Endothelial cell of hepatic sinusoid (primary cell): ENCODE results near the gene XIRP1.

ENCODE experiments used
- in situ Hi-C: cut with HindIII; loops from 2 replicates; pipeline ENCODE4 v1.10.0; 2017; ENCODE audit warnings: low sequenced_read_pairs

The XIRP1 gene

GRCh38 chr3:39211332-39212130 is 19.1 kb upstream of the XIRP1 start:
- in situ Hi-C loops, result loop anchor here (5.0 kb wide), 1 partner anchor 94 kb away; no protein-coding TSS in a partner anchor

- in situ Hi-C loops, result loop anchor here (5.0 kb wide), 1 partner anchor 93 kb away; no protein-coding TSS in a partner anchor
Measured at GRCh38 chr3:39210078-39210477, 17.7 kb upstream of the XIRP1 start.

- in situ Hi-C loops, result no loop called here
Measured at GRCh38 chr3:39209329-39209970, 17.1 kb upstream of the XIRP1 start.

- in situ Hi-C loops, result no loop called here
Measured at GRCh38 chr3:39208463-39209055, 16.2 kb upstream of the XIRP1 start.

- in situ Hi-C loops, result no loop called here
Measured at GRCh38 chr3:39207361-39208186, 15.2 kb upstream of the XIRP1 start.

GRCh38 chr3:39205919-39206516 is 13.6 kb upstream of the XIRP1 start:
- in situ Hi-C loops, result no loop called here

- in situ Hi-C loops, result no loop called here
Measured at GRCh38 chr3:39205131-39205530, 12.7 kb upstream of the XIRP1 start.

GRCh38 chr3:39203860-39204259 is 11.5 kb upstream of the XIRP1 start:
- in situ Hi-C loops, result no loop called here

- in situ Hi-C loops, result no loop called here
Measured at GRCh38 chr3:39203402-39203801, 11.0 kb upstream of the XIRP1 start.

- in situ Hi-C loops, result no loop called here
Measured at GRCh38 chr3:39202094-39202493, 9.7 kb upstream of the XIRP1 start.

- in situ Hi-C loops, result no loop called here
Measured at GRCh38 chr3:39196671-39197356, 4.4 kb upstream of the XIRP1 start.

GRCh38 chr3:39196034-39196433 is 3.6 kb upstream of the XIRP1 start:
- in situ Hi-C loops, result no loop called here

GRCh38 chr3:39193391-39193790 is 996 bp upstream of the XIRP1 start:
- in situ Hi-C loops, result loop anchor here (5.0 kb wide), 3 partner anchors 86 to 111 kb away; partner anchors contain the start of genes CX3CR1, GORASP1 and TTC21A

- in situ Hi-C loops, result loop anchor here (5.0 kb wide), 3 partner anchors 84 to 109 kb away; partner anchors contain the start of genes CX3CR1, GORASP1 and TTC21A
Measured at GRCh38 chr3:39191773-39192172, 622 bp downstream of the XIRP1 start.

- in situ Hi-C loops, result loop anchor here (5.0 kb wide), 3 partner anchors 84 to 109 kb away; partner anchors contain the start of genes CX3CR1, GORASP1 and TTC21A
Measured at GRCh38 chr3:39191111-39191510, 1.3 kb downstream of the XIRP1 start.

- in situ Hi-C loops, result loop anchor here (5.0 kb wide), 3 partner anchors 83 to 108 kb away; partner anchors contain the start of genes CX3CR1, GORASP1 and TTC21A
Measured at GRCh38 chr3:39190281-39191025, 1.9 kb downstream of the XIRP1 start.

- in situ Hi-C loops, result loop anchor here (5.0 kb wide), 3 partner anchors 83 to 108 kb away; partner anchors contain the start of genes CX3CR1, GORASP1 and TTC21A
Measured at GRCh38 chr3:39189959-39190269, 2.5 kb downstream of the XIRP1 start.

GRCh38 chr3:39189150-39189958 is 3.0 kb downstream of the XIRP1 start:
- in situ Hi-C loops, result no loop called here
